ENCODE data around the gene RELL2.
A peak's percentile ranks its signal among the peaks of the same experiment; 100 is the strongest.
"Not testable (repeated sequence)": the region's sequence is repeated elsewhere in the genome, so short reads cannot be mapped to it uniquely, and the experiment has no call there.

The RELL2 gene, protein sequence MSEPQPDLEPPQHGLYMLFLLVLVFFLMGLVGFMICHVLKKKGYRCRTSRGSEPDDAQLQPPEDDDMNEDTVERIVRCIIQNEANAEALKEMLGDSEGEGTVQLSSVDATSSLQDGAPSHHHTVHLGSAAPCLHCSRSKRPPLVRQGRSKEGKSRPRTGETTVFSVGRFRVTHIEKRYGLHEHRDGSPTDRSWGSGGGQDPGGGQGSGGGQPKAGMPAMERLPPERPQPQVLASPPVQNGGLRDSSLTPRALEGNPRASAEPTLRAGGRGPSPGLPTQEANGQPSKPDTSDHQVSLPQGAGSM

DNA sequence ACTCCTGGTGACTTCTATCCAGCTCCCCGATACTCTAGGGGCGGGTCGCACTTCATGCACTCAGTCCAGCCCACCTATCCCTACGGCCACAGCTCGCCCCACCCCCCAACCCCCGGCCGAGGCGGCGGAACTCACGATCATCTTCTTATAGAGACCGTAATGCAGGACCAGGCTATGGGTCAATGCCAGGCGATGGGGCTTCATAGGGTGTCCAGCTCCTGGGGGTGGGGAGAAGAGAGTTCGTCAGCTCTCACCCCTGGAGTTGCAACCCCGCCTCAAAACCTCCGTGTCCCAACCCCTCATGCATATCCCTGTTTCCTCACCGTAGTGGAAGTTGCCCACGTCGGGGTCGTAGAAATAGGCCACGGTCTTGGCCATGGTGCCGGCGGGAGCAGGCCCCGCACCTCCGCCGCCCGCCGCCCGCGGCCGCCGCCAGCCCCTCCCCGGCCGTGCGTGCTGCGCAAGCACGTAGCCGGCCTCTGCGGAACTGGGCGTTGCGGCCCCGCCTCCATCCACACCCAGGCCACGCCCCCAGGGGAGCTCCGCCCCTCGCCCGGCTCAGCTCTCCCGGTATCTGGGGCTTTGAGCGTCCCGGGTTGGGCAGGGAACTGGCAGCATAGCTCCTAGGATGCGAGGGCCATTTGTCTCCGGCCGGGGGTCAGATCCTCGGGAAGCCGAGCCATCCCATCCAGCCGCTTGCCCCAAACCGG lies at the start of gene RELL2, which contains the start of gene HDAC3:
TSS of gene RELL2 (plus strand) at position 585 of the 710 bp plus-strand sequence. CDS start 1,229 bp downstream, outside the sequence.
TSS of gene HDAC3 (minus strand) at position 437 of the 710 bp plus-strand sequence. CDS start at position 378, 59 bp downstream.
- no peak for DNase-seq

DNA sequence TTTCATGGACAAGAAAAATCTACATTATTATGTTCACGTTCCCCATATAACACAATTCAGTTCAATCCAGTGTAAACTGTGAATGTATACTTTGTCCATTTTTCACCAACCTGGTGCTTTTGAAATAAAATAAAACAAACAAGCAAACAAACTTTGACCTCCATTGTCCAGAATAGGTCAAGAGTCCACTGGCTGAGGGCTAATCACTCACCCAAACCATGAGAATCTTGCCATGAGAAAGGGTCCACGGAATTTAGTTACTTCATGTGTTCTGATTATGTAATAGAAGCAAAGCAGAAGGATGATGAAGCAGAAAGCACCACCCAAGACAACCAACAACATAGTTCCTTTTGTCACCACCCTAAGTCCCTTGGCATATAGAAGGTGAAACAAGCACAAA lies 46.7 kb upstream of the RELL2 start:
- no peak for DNase-seq

DNA sequence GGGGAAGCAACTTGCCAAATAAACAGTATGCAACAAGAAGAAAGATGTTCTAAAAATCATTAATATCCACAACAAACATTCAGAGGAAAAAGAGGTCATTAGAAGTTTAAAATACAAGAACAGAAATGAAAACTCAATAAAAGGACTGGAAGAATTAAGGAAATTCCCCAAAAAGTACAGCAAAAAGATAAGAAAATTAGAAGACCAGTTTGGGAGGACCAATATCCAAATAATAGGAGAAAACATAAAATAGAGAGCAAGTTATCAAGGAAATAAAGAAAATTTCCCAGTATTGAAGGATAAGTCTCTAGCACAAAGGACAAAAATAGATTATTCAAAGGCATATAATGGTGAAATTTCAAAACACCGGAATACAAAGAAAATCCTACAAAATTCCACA lies 39.9 kb upstream of the RELL2 start:
- DNase-seq = no peak

DNA sequence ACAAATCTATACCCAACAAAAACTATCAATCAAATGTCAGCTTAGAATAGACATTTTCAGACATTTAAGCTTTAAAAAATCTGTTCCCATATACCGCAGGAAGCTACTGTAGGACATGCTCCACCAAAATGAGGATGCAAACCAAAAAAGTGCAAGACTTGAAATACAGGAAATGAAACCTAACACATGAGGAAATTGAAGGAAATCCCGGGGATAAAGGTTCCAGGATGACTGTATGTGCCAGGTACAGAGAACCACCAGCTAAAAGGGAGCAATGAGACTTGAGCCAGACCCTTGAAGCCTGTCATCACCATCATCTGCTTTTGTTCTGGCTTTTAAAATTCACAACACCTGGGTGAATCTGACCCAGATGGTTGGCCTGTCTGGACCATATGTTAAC lies 39.4 kb upstream of the RELL2 start:
- no peak for DNase-seq

DNA sequence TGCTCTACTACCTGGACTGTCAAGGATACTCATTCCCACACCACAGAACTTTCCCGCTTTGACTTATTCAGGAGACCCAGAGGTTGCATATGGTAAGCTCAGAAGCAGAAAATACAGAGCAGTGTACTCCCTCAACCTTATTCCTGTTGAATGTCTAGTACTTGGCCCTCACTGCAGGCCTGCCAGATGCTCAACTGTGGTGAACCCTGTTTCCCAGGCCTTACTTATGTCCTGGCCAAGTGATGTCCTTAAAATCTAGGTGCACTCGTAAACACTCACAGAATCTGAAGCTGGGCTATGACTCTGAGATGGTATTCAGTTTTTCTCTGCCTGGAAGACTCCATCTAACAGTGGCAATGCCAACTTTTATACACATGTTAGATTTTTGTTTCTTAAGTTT lies 39.0 kb upstream of the RELL2 start:
- no peak for DNase-seq

DNA sequence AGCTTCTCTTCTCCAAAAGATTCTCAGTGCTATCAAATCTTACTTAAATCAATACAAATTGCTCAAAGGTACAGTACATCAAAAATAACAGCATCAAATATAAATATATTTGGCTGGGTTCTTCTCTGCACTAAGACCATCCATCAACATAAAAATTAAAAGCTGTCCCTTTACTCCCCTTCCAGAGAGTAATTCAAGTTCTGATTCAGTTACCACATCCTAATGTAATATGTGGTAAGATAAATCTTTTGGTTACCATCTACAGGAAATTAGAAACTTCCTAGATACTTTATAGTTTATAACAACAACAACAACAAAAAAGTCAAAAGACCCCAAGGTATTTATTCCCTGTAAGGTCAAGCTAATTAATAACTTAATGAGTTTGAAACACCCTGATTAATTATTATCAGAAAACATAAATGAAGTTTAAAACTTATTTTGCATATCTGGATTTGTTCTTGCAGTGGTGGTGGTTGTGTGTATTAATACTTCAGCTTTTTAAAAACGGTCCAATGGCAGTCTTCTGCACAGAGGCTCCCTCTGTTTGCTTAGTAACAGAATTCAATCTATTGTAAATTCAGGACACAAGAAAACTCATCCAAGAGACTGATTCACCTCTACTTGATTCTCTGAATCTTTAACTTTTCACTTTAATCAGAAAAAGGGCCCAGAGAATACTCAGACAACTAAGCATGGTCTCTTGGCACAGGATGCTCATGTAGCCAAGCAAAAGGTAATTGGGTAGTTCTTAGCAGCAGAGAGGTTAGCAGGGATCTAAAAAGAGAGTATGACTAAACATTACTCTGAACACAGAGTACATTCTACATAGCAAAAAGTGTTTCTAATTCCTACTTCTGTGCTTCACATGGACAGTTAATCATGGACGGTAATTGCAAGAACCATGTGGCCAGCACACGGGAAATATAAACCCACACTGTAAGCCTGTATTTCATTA lies 38.1 kb upstream of the RELL2 start:
- no peak for DNase-seq

DNA sequence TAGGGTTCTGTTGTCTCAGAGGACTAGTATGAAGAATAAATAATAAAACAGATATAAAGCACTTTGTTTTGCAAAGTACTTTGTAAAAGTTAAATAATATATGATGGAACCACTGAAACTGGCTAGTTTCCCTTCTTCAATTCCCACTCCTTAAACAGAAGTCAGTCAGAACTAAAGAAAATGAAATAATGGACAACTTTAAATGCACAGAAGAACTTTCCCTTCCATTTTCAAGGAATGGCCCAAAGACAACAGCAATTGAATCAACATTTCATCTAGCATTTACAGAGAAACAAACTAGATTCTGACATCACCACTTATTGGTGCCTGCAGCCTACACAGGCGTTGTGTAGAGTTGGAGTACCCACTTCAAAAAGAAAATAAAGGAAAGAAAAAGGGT lies 34.2 kb upstream of the RELL2 start:
- DNase-seq = no peak

DNA sequence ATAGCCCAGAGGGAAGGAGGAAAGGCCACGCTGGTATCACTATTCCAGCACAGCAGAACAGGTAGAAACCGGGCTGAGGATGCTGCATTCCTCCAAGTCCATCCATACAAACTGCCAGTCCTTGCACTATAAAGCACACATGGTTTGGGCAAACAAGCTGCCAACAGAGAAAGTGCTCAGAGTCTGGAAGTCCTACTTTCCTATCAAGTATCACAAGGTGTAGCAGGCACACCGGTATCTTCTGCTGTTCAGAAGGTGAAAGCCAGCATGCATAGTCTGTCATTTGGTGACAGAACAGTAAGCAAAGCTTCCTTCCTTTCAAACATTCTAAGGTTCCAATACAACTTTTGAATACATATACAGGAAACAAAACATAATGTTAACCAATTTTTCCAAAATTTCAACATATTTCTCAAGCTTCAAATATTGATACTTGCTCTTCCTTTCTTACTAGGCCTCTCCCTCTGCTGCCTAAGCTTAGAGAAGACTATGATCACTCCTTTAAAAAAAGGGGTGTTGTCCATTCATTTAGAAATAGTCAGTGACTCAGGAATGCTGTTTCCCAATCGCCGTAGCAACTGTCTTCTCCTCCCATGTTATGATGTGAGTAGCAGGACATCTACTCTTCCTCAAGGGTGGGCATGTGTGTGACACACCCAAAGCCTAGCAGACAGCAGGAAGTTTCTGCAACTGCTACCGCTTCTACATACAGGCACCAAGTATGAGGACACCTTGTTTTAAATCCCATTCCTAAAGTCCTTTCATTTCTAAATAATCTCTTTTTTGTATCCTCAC lies 32.7 kb upstream of the RELL2 start:
- no peak for DNase-seq

DNA sequence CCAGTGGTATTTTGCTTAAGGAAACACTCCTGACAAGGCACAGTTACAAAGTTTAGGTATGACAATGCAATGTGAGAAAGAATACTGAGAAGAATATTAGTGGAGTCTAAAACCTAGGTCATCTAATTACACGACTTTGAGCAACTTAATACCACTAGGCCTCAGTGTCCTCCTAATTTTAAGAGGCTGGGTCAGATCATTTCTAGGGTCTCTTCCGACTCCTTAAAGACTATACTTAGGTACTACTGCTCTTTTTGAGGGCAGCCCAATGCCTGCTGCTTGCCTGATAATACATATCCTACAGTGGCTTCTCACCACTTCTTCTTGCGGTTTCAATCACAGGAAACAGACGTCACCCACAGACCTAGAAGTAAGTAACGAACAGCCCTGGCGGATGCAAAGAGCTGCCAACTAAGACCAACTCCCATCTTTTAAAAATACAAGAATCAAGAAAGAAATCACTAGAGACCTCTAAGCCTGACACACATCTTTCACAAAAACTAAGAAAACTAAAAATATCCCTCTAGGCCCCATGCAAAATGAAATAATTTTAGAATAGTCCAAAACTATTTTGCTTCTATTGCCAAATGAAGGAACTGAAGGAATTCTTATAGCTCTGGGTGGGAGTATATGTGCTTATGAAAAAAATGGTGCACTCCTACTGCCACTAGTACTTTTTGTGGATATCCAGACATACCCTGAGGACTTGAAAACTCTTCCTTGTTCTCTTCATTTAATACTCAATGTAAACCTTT lies 31.1 kb upstream of the RELL2 start:
- DNase-seq = no peak

DNA sequence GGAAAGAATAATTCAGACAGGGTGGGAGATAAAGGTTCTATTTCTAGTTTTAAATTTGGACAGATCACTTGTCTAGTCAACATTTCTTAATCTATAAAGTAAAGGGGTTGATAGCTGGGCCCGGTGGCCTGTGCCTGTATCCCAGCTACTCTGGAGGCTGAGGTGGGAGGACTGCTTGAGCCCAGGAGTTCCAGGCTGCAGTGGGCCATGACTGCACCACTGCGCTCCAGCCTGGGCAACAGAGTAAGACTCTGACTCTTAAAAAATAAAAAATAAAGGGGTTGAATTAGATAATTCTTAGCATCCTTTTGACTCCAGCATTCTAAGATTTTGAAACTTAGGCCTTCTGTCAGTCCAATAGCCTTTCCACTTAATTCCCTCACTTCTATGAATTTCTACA lies 28.8 kb upstream of the RELL2 start:
- no peak for DNase-seq

DNA sequence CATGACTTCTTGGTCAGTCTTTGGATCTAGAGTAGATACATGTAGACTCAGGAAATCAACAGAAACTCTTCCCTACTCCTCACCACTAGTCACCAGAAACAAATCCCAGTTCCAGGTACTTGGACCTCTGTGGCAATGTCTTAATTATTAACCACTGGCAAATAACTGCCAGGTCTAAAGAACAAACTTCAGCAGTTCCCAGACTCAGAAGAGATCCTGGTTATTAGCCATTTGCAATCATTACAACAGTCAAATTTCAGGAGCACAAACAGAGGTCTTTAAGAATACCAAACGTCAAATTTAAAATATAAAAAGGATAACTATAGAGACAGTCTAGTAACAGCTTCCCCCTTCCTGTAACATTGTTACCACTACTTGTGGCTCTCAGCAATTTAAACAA lies 28.2 kb upstream of the RELL2 start:
- no peak for DNase-seq

DNA sequence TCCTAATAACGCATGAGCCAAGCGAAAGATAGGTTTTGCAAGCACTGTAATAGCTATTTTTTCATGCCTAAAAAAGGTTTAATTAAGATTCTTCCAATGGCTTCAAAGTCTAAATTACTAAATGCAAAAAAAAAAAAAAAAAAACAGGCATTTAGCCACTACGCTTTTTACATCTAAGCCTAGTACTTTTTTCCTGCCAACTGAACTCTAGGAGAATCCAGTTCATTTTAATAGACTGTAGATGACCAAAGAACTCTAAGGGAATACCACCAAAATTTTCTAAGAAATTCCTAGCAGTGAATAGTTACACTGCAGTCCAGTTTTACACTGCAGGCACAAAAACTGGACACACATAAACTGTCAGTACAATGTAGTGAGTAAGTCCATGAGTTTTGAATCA lies 27.8 kb upstream of the RELL2 start:
- DNase-seq = no peak

DNA sequence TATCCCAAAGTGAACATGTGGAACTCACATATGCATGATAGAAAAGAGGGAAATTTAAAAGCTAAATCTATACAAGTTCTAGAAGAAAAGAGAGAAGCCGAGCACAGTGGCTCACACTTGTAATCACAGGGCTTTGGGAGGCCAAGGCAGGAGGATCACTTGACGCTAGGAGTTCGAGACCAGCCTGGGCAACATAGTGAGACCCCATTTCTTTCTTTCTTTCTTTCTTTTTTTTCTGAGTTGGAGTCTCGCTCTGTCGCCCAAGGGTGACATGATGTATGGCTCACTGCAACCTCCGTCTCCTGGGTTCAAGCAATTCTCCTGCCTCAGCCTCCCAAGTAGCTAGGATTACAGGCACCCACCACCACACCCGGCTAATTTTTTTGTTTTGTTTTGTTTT lies 26.9 kb upstream of the RELL2 start:
- not testable (repeated sequence) for DNase-seq

DNA sequence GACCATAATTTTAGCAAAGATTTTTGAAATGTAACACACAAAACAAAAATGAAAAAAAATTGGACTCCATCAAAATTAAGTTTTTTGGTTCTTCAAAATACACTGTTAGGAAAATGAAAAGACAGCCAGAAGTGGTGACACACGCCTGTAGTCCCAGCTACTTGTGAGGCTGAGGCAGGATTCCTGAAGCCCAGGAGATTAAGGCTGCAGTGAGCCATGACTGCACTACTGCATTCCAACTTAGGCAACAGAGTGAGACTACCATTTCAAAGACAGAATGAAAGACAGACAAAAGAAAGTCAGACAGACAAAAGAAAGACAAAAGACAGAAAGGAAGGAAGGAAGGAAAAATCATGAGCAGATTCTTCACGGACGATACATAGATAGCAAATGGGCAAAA lies 25.5 kb upstream of the RELL2 start:
- DNase-seq = no peak

DNA sequence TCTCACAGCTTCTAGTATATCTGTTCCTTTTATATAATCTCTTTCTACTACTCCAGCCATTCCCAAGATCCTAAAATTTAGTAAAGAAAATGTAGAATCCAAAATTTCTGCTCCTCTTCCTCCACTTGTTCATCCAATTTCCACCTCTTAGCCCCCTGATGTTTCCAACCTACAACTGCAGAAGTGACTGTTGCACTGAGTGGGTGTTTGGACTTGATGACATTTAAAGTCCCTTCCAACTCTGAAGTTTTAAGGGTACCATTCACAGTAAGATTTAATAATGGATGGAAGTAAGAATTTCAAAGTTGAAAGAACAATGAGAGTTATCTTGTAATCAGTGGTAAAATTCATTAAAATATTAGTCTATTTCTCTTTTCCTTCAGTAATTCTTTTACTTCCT lies 23.5 kb upstream of the RELL2 start:
- no peak for DNase-seq

DNA sequence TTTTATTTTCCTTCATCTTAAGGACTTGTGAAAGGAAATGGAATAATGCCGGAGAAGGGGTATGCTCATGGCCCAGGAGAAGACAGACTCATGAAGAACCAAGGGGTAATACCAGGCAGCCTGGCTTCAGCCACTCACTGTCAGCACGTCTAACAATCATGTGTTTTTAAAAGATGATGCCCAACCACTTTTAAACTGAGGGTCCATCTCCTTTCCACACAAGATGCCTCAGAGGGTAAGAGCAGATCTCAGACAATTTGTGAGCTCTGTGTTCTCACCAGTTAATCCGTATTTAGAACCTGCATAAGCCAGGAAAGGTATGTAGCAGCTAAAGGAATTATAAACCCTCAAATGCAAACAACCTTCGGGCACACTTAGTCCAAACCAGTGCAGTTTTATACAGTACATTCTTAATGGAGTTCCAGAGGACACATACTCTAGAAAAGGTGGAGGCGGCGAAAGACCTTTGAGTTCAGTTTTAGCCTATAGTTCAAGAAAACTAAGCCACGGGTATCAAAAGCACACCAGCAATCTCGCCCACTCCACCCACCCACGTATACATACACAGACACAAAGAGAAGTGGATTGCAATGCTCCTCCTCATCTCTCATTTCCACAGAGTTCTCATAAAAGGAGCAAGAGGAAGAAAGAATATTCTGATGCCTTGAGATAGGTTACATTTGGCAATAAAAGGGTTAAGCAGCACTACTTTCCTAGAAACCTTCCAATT lies 20.6 kb upstream of the RELL2 start:
- DNase-seq = no peak

DNA sequence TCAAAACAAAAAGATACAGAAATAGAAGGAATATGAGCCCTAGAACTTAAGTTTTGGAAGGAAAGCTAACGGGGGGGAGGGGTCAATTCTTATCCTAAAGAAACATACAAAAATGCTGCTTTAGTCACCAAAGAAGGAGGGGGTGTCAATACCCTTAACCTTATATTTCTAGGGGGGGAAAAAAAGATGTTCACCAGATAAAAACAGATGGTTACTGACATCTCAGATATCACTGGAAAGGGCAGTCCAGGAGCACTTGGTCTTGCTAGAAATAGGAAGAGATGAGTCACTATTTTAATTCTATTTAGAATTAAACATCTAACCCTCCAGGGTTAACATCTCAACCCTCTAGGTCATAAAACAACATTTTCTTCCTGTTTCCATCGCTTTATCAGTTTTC lies 19.7 kb upstream of the RELL2 start:
- no peak for DNase-seq

DNA sequence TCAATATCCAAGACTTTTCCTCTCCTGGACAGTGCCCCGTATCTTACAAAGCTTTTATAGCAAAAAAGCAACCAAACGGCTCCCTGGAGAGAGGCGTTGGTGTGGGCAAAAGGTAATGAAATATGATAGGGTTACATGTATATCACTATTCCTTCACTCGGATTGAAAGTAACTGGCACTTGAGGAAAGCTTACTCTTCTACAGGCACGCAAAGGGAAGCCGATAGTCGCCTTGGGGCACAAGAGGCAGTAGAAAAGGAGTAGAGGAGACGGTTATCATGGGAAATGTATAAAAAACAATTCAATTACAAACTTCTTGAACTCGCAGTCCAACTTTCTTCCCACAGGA lies 19.1 kb upstream of the RELL2 start:
- DNase-seq = no peak

DNA sequence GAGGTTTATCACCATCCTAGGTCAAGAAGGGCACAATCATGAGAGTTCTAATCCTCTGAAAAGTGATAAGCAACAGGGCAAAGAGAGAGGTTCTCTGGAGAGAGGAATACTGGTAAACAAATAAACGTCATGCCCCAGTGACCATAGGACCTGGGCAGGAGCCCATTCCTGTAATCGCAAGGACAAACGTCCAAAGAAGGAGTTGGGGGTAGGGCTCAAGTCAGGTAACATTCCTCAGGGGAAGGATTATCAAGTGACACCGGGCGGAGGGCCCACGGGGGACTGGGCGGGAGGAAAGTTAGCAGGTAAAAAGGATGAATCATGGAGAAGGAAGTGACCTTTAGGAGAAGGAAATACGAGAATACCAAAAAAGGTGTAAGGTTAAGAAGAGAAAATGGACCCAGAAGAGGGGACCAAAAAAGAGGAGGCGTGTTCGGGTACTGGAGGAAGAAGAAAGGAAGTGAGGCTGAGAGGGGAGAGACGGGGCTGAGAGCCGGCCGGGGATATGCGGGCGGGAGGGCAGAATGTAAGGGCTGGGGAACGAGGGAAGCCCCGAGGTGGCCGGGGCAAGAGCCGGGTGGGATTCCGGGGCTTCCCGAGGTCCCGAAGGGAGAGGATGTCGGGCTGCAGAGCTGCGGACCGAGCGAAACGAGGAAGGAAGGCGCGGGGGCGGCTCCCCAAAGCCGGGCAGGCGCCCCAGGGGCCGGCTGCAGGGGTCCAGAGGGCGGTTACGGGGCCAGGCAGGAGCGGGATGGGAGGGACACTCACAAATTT lies 18.6 kb upstream of the RELL2 start:
- DNase-seq = no peak

DNA sequence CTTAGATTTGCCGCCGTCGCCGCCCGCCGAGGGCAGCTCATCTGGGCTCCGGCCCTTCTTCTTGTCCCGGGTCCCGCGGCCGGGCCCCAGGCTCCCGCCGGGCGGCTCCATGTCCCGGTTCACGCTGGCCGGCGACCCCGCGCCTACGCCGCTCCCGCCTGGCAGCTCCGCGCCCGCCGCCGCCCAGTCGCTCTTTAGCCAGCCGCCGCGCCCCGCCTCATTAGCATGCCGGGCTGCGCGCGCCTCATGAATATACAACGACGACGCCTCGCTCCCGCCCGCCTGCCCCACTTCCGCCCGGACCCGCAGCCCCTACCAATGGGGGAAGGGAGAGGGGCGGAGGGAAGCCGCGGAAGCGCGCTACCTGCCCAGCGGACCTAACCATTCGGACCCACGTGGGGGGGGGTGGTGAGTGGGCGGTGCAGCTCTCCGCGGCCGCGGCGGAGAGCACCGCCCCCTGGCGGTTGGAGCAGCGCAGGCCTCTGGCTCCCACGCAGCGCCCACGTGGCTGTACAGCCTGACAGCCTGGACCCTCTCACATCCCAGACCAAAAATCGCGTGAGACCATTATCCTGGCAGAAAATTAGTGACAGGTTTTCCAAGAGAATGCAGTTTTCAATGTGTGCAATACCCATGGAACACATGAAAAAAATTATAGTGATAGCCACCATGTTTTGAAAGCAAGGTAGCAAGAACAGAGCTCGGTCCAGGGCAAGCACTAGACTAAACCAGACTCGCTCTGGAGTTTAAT lies 17.8 kb upstream of the RELL2 start, which contains the start of gene DIAPH1:
TSS of gene DIAPH1 (minus strand) at position 197 of the 751 bp plus-strand sequence. CDS start at position 111, 86 bp downstream.
- DNase-seq = peak; percentile 65
